Mucosa of descending colon (tissue), 3 donors: ENCODE results near the gene TBCB. TPM values are rescaled to one million over a fixed set of nuclear protein-coding genes. Genes with fewer than 3 reads are reported as not detected.

ENCODE experiments used
- ATAC-seq: fragments of 200-7000 bp; cut with Tn5 transposase; one replicate; pipeline ENCODE4 v1.9.1; 2020; ENCODE audit warnings: mild to moderate bottlenecking, moderate library complexity
- DNase-seq, 3 donors: peaks; one replicate each; pipeline ENCODE4 v3.0.0-alpha.2; 2020
- H3K36me3 ChIP-seq: fragments of 200-600 bp; one replicate; pipeline ENCODE4 v1.8.0; 2021; ENCODE audit warnings: low read depth, mild to moderate bottlenecking
- H3K4me1 ChIP-seq: fragments of 200-600 bp; one replicate; pipeline ENCODE4 v1.8.0; 2021; ENCODE audit warnings: low read depth, mild to moderate bottlenecking
- H3K4me3 ChIP-seq: fragments of 200-600 bp; one replicate; pipeline ENCODE4 v1.8.0; 2021; ENCODE audit warnings: mild to moderate bottlenecking
- H3K9me3 ChIP-seq: fragments of 200-600 bp; one replicate; pipeline ENCODE4 v1.8.0; 2021; ENCODE audit warnings: mild to moderate bottlenecking
- intact Hi-C, 2 donors: fragments of 100-400 bp; cut with DNase I in 1 of 2; cut with micrococcal nuclease in 1 of 2; formaldehyde crosslinking; loops; one replicate each; pipeline versions ENCODE4 v1.11.0 to v1.11.1; 2022; cut with DNase I, micrococcal nuclease
- total RNA-seq, 3 donors: library from RNA; stranded (reverse); fragmentation: NEBNext Ultra II Directional in 2 of 3; extraction: Animal tissue kit (Norgen Biotek cat#: 25700) in 2 of 3; gene quantifications; one replicate each; pipeline versions ENCODE4 v1.2.1 to v1.2.4, GENCODE V29; 2021 to 2023
- TF ChIP-seq, protein P1 (sequence below): fragments of 200-600 bp; IDR thresholded peaks from one replicate; pipeline ENCODE4 v1.8.0; 2022; ENCODE audit warnings: antibody characterized with exemption, mild to moderate bottlenecking
- donor health status: DM: no; HTN: no; CAD: no; lungs with moderate emphysema.
- donor health status: DM: no; HTN: no; CAD: no.
- donor health status: DM: no; HTN: yes; CAD: no.

TBCB gene
- total RNA-seq, 3 donors from 2014 or later = 81.9 to 106 (median 90.8) TPM

- TF ChIP-seq, protein P1, sequence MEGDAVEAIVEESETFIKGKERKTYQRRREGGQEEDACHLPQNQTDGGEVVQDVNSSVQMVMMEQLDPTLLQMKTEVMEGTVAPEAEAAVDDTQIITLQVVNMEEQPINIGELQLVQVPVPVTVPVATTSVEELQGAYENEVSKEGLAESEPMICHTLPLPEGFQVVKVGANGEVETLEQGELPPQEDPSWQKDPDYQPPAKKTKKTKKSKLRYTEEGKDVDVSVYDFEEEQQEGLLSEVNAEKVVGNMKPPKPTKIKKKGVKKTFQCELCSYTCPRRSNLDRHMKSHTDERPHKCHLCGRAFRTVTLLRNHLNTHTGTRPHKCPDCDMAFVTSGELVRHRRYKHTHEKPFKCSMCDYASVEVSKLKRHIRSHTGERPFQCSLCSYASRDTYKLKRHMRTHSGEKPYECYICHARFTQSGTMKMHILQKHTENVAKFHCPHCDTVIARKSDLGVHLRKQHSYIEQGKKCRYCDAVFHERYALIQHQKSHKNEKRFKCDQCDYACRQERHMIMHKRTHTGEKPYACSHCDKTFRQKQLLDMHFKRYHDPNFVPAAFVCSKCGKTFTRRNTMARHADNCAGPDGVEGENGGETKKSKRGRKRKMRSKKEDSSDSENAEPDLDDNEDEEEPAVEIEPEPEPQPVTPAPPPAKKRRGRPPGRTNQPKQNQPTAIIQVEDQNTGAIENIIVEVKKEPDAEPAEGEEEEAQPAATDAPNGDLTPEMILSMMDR = no peak
- no peaks in the 10 kb centered on the region for H3K9me3 ChIP-seq
- no peak overlapping the region for H3K4me3 ChIP-seq
- H3K4me1 ChIP-seq = peaks cover 7% of the 10 kb centered on the region
- ATAC-seq = no peak
- peaks cover 30% of the 10 kb centered on the region for H3K36me3 ChIP-seq
- intact Hi-C loops = no loop called here
- no peak for DNase-seq
Observed at GRCh38 chr19:36144624-36145023, 29.4 kb downstream of the TBCB start.

GRCh38 chr19:36149673-36150406 lies 34.6 kb downstream of the TBCB start:
- no peaks in the 10 kb centered on the region for H3K9me3 ChIP-seq
- H3K4me1 ChIP-seq = no peaks in the 10 kb centered on the region
- ATAC-seq (no peak), DNase-seq (peak in 1 of 3 donors; percentile 21)
- H3K36me3 ChIP-seq = peaks cover 13% of the 10 kb centered on the region
- TF ChIP-seq, protein P1 = no peak
- no peak overlapping the region for H3K4me3 ChIP-seq
- intact Hi-C loops = no loop called here

DNA sequence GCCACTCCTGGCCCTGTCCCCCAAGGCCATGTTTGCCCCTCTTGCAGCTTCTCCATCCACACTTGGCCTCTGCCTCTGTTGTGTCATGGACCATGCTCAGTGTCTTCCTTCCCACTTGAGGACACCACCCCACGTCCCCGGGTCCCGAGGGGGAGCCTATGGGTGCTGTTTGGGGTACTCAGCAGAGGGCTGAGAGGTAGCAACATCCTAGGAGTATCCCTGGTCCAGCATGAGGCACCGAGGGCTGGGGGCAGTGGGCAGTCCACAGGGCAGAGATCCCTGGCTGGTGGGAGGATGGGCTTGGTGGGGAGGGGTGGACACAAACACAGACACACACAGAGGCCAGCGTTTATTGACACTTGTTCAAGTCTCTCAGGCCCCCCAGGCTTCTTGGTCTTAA lies 35.3 kb downstream of the TBCB start:
- intact Hi-C loops = no loop called here
- no peak overlapping the region for H3K4me3 ChIP-seq
- ATAC-seq (no peak), DNase-seq (peak in 1 of 3 donors; percentile 24)
- H3K9me3 ChIP-seq = no peaks in the 10 kb centered on the region
- H3K36me3 ChIP-seq = peaks cover 8% of the 10 kb centered on the region
- TF ChIP-seq, protein P1 = no peak
- no peaks in the 10 kb centered on the region for H3K4me1 ChIP-seq

GRCh38 chr19:36151144-36152018 lies 36.1 kb downstream of the TBCB start:
- H3K4me3 ChIP-seq = no peak overlapping the region
- peak; percentile 41 for ATAC-seq
- H3K9me3 ChIP-seq = no peaks in the 10 kb centered on the region
- peak in 1 of 3 donors; percentile 34 for DNase-seq
- TF ChIP-seq, protein P1 = no peak
- intact Hi-C loops = no loop called here
- peaks cover 5% of the 10 kb centered on the region for H3K36me3 ChIP-seq
- no peaks in the 10 kb centered on the region for H3K4me1 ChIP-seq

DNA sequence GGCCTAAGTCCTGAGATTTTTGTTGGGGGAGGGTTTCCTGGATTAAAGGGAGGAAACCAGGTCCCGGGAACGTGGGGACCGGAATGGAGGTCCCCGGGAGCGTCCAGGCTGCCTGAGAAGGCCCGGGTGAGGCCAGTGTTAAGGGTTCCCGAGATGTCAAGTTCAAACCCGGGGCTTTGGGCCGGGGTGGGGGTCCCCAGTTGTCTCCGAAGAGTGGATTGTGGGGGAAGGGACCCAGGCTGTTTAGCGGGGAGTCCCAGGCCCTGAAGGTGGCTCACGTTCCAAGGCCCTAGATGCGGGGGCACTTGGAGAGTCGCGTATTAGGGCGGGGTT lies 36.7 kb downstream of the TBCB start:
- ATAC-seq = no peak
- intact Hi-C loops = no loop called here
- no peak for DNase-seq

More for the DNA sequence above, 36.7 kb downstream of the TBCB start:
- no peak overlapping the region for H3K4me3 ChIP-seq
- no peaks in the 10 kb centered on the region for H3K36me3 ChIP-seq
- no peaks in the 10 kb centered on the region for H3K4me1 ChIP-seq
- TF ChIP-seq, protein P1 = no peak
- H3K9me3 ChIP-seq = no peaks in the 10 kb centered on the region
